OCI-LY1 (cell line): ENCODE data around the gene KCTD2.

Experiments used
- H2AFZ ChIP-seq: fragments of 200-600 bp; sonication (generic), shearing (Covaris generic); 2 replicates; pipeline ENCODE4 v1.6.0; 2014; ENCODE audit warnings: antibody characterized with exemption, mild to moderate bottlenecking, low read length
- H3F3A ChIP-seq: fragments of 200-600 bp; sonication (generic), shearing (Covaris generic); 2 replicates; pipeline ENCODE4 v1.6.0; 2014; ENCODE audit warnings: mild to moderate bottlenecking, antibody characterized with exemption, low read length, moderate library complexity; ENCODE audit not compliant: insufficient read depth
- H3K27ac ChIP-seq: fragments of 200-600 bp; sonication (generic); 2 replicates; pipeline ENCODE4 v1.5.1; 2014; ENCODE audit warnings: low read length, mixed run types, mild to moderate bottlenecking, low read depth; ENCODE audit not compliant: poor library complexity, severe bottlenecking
- H3K27me3 ChIP-seq: fragments of 200-600 bp; sonication (generic); 2 replicates; pipeline ENCODE4 v1.6.0; 2014; ENCODE audit warnings: antibody characterized with exemption, mild to moderate bottlenecking, low read length, moderate library complexity; ENCODE audit not compliant: insufficient read depth
- H3K36me3 ChIP-seq: fragments of 200-600 bp; sonication (generic); 2 replicates; pipeline ENCODE4 v1.6.1; 2014; ENCODE audit warnings: mild to moderate bottlenecking, antibody characterized with exemption, low read length, moderate library complexity, mixed read lengths; ENCODE audit not compliant: insufficient read depth
- H3K4me1 ChIP-seq: fragments of 200-600 bp; sonication (generic); 2 replicates; pipeline ENCODE4 v1.5.1; 2014; ENCODE audit warnings: mild to moderate bottlenecking, low read length, moderate library complexity; ENCODE audit not compliant: insufficient read depth, severe bottlenecking
- H3K4me2 ChIP-seq: fragments of 200-600 bp; sonication (generic), shearing (Covaris generic); 2 replicates; pipeline ENCODE4 v1.6.1; 2014; ENCODE audit warnings: low read length
- H3K4me3 ChIP-seq: fragments of 200-600 bp; sonication (generic); 2 replicates; pipeline ENCODE4 v1.5.1; 2014; ENCODE audit warnings: low read length, low read depth, mild to moderate bottlenecking, mixed read lengths; ENCODE audit not compliant: poor library complexity, severe bottlenecking
- H3K79me2 ChIP-seq: fragments of 200-600 bp; shearing (Covaris generic); 2 replicates; pipeline ENCODE4 v1.6.1; 2016; ENCODE audit warnings: mixed run types, low read length, mixed read lengths; ENCODE audit not compliant: insufficient read depth
- H3K9ac ChIP-seq: fragments of 200-600 bp; sonication (generic), shearing (Covaris generic); 2 replicates; pipeline ENCODE4 v1.6.1; 2014; ENCODE audit warnings: mild to moderate bottlenecking, low read length, mixed read lengths
- H3K9me2 ChIP-seq: fragments of 200-600 bp; sonication (generic), shearing (Covaris generic); 2 replicates; pipeline ENCODE4 v1.6.1; 2014; ENCODE audit warnings: low read depth, mild to moderate bottlenecking, low read length, mixed read lengths
- H3K9me3 ChIP-seq: fragments of 200-600 bp; shearing (Covaris generic); 2 replicates; pipeline ENCODE4 v1.6.1; 2014; ENCODE audit warnings: low read length, mixed read lengths
- H4K20me1 ChIP-seq: fragments of 200-600 bp; sonication (generic), shearing (Covaris generic); 2 replicates; pipeline ENCODE4 v1.6.0; 2016; ENCODE audit warnings: mild to moderate bottlenecking, low read length; ENCODE audit not compliant: insufficient read depth
- EZH2 ChIP-seq: fragments of 200-600 bp; sonication (generic), shearing (Covaris generic); IDR thresholded peaks from 2 replicates; pipeline ENCODE4 v1.8.0; 2017; ENCODE audit warnings: borderline replicate concordance, mixed run types, mild to moderate bottlenecking, antibody characterized with exemption, low read length, moderate library complexity, mixed read lengths
- TF ChIP-seq, protein P1 (sequence below): fragments of 200-600 bp; sonication (generic), shearing (Covaris generic); IDR thresholded peaks from 2 replicates; pipeline ENCODE4 v1.5.1; 2017; ENCODE audit warnings: mild to moderate bottlenecking, antibody characterized with exemption, low read length, moderate library complexity, mixed read lengths

The KCTD2 gene

DNA sequence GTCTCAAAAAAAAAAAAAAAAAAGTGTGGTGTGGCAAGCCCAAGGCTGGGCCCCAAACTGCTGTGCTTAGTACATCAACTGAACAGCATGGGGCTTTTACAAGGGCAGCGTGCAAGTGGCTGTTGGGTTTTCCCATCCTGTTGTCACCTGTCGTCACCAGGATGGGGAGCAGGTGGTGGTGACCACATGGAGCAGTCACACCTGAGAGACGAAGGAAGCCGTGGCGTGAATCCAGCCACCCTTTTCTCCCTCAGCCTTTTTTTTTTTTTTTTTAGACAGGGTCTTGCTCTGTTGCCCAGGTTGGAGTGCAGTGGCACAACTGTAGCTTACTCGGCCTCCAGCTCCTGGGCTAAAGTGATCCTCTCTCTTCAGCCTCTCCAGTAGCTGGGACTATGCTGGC is 38.7 kb upstream of the KCTD2 start:
- TF ChIP-seq, protein P1, sequence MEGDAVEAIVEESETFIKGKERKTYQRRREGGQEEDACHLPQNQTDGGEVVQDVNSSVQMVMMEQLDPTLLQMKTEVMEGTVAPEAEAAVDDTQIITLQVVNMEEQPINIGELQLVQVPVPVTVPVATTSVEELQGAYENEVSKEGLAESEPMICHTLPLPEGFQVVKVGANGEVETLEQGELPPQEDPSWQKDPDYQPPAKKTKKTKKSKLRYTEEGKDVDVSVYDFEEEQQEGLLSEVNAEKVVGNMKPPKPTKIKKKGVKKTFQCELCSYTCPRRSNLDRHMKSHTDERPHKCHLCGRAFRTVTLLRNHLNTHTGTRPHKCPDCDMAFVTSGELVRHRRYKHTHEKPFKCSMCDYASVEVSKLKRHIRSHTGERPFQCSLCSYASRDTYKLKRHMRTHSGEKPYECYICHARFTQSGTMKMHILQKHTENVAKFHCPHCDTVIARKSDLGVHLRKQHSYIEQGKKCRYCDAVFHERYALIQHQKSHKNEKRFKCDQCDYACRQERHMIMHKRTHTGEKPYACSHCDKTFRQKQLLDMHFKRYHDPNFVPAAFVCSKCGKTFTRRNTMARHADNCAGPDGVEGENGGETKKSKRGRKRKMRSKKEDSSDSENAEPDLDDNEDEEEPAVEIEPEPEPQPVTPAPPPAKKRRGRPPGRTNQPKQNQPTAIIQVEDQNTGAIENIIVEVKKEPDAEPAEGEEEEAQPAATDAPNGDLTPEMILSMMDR = no peak
- TF ChIP-seq EZH2 = no peak
- Histone ChIP-seq H3K27ac (no peak overlapping the region), H3K36me3 (no peaks in the 10 kb centered on the region)

DNA sequence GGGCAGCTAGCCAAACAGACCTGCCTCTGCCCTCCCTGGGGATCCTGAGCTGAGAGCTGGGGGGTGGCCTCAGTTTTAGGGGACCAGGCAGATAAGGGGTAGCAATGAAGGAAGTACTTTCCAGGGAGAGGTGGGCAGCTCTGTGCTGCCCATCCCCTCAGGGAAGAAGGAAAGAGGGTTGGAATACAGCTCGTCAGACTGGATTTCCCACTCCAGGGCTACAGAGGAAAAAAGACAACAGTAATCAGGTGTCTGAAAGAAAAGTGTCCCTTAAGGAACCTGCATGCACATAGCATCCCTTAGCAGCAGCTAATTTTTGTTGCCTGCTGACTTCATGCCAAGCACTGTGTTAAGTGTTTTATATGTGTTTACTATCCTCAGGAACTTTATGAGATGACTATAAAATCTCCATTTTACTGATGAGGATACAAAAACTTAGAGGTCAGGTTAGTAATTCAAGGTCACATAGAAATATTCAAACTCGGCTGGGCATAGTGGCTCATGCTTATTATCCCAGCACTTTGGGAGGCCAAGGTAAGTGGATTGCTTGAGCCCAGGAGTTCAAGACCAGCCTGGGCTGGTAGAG is 37.8 kb upstream of the KCTD2 start:
- Histone ChIP-seq H3K9me2 (no peaks in the 10 kb centered on the region), H3K36me3 (no peaks in the 10 kb centered on the region), H3K27ac (no peak overlapping the region), H3K79me2 (peaks cover 8% of the 10 kb centered on the region; the same call in 1 of the 2 replicates), H2AFZ (no peak overlapping the region), H3K9ac (no peak overlapping the region), H3K4me2 (no peak overlapping the region), H3K27me3 (no peaks in the 10 kb centered on the region), H3K4me3 (no peak overlapping the region), H3F3A (no peaks in the 10 kb centered on the region), H4K20me1 (no peaks in the 10 kb centered on the region), H3K9me3 (no peaks in the 10 kb centered on the region), H3K4me1 (peaks cover 20% of the 10 kb centered on the region)
- TF ChIP-seq, protein P1 = no peak
- no peak for TF ChIP-seq EZH2

More for the DNA sequence above, 38.7 kb upstream of the KCTD2 start:
- Histone ChIP-seq H3K4me3 (no peak overlapping the region), H3K9me2 (no peaks in the 10 kb centered on the region), H3K9ac (no peak overlapping the region), H3K4me2 (no peak overlapping the region), H3K27me3 (no peaks in the 10 kb centered on the region), H2AFZ (no peak overlapping the region), H3K9me3 (no peaks in the 10 kb centered on the region), H3K79me2 (peaks cover 4% of the 10 kb centered on the region; the same call in 1 of the 2 replicates), H4K20me1 (no peaks in the 10 kb centered on the region), H3K4me1 (peaks cover 13% of the 10 kb centered on the region), H3F3A (no peaks in the 10 kb centered on the region)

DNA sequence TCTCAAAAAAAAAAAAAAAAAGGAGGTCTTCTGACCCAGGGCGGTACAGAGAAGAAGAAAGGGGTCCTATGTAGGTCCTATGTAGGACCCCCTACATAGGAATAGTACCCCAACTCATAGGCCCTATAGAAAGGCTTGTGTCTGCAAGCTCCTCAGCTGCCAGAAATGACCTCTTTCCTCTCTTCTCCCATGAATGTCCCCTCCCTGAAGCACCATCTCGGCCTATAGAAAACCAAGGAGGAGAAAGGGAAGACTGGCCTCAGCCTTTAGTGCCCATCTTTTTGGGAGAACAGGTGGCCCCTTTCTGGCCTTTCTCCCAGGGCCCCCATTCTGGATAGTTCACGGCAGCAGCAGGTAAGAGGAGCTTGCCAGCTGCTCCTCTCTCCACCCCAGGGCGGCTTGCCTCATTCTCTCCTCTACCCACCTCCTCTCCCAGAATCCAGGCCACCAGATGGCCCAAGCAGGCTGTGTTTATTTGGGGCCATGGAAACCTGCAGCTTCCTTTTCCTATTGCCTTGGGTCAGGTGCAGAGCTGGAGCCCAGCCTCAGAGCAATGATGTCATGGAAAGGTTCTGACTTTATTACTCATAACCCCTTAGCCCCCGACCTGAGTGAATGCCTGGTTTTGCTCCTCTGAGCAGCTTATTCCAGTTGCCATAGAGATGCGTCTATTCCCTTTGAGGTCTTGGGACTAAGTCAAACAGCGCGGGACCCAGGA is 36.2 kb upstream of the KCTD2 start:
- peaks cover 20% of the 10 kb centered on the region for H3K4me1 ChIP-seq
- no peak for TF ChIP-seq EZH2
- TF ChIP-seq, protein P1 = no peak
- no peaks in the 10 kb centered on the region for H4K20me1 ChIP-seq
- H3K9me2 ChIP-seq = no peaks in the 10 kb centered on the region
- no peak overlapping the region for H3K9ac ChIP-seq
- no peak overlapping the region for H3K4me3 ChIP-seq
- H2AFZ ChIP-seq = no peak overlapping the region
- H3K79me2 ChIP-seq = peaks cover 8% of the 10 kb centered on the region; the same call in 1 of the 2 replicates
- no peak overlapping the region for H3K4me2 ChIP-seq
- H3F3A ChIP-seq = no peaks in the 10 kb centered on the region
- H3K36me3 ChIP-seq = no peaks in the 10 kb centered on the region
- no peak overlapping the region for H3K27ac ChIP-seq
- no peaks in the 10 kb centered on the region for H3K27me3 ChIP-seq
- H3K9me3 ChIP-seq = no peaks in the 10 kb centered on the region
